ENCODE data around the gene LHFPL2.
"Not testable (repeated sequence)": the region's sequence is repeated elsewhere in the genome, so short reads cannot be mapped to it uniquely, and the experiment has no call there.

LHFPL2 gene

GRCh38 chr5:78467752-78468357 is 180.7 kb downstream of the LHFPL2 start:
- peak; percentile 43 for TF ChIP-seq CTCF (IDR thresholded peaks at IDR 0.05; ENCODE audit: insufficient read depth, low read length, missing control alignments)
- no peak overlapping the region for H3K4me3 ChIP-seq (ENCODE audit: low read depth, low read length)
- POLR2A ChIA-PET: no interaction called here
- DNase-seq (ENCODE audit: low read depth, low spot score): no peak
- CTCF ChIA-PET: interaction anchor here (0.6 to 3.0 kb wide), 56 partner anchors 9 to 666 kb away, joined by 3 to 27 read pairs (median 4); no protein-coding TSS in a partner anchor

- no peak for DNase-seq (ENCODE audit: low read depth, low spot score)
- ChIA-PET CTCF (interaction anchor here (0.7 to 3.0 kb wide), 49 partner anchors 8 to 667 kb away, joined by 3 to 27 read pairs (median 4); no protein-coding TSS in a partner anchor), POLR2A (no interaction called here)
- H3K4me3 ChIP-seq (ENCODE audit: low read depth, low read length): no peak overlapping the region
- no peak for TF ChIP-seq CTCF (IDR thresholded peaks at IDR 0.05; ENCODE audit: insufficient read depth, low read length, missing control alignments)
Observed at GRCh38 chr5:78467140-78467539, 181.4 kb downstream of the LHFPL2 start.

GRCh38 chr5:78458843-78459242 is 189.7 kb downstream of the LHFPL2 start:
- H3K4me3 ChIP-seq (ENCODE audit: low read depth, low read length): no peak overlapping the region
- DNase-seq (ENCODE audit: low read depth, low spot score): no peak
- TF ChIP-seq CTCF (IDR thresholded peaks at IDR 0.05; ENCODE audit: insufficient read depth, low read length, missing control alignments): no peak
- CTCF ChIA-PET: interaction anchor here (2.8 kb wide), 1 partner anchor 9 kb away, joined by 20 read pairs; no protein-coding TSS in a partner anchor
- POLR2A ChIA-PET: no interaction called here

GRCh38 chr5:78457507-78457906 is 191.1 kb downstream of the LHFPL2 start:
- DNase-seq (ENCODE audit: low read depth, low spot score); H3K4me3 ChIP-seq (ENCODE audit: low read depth, low read length); POLR2A ChIA-PET: not testable (repeated sequence)
- CTCF ChIA-PET: interaction anchor here (2.8 kb wide), 1 partner anchor 11 kb away, joined by 20 read pairs; no protein-coding TSS in a partner anchor

GRCh38 chr5:78449103-78449502 is 199.5 kb downstream of the LHFPL2 start:
- TF ChIP-seq CTCF (IDR thresholded peaks at IDR 0.05; ENCODE audit: insufficient read depth, low read length, missing control alignments): no peak
- POLR2A ChIA-PET: no interaction called here
- CTCF ChIA-PET: interaction anchor here (0.9 kb wide), 1 partner anchor 23 kb away, joined by 3 read pairs; no protein-coding TSS in a partner anchor
- DNase-seq (ENCODE audit: low read depth, low spot score): no peak
- no peak overlapping the region for H3K4me3 ChIP-seq (ENCODE audit: low read depth, low read length)

GRCh38 chr5:78447775-78448424 is 200.7 kb downstream of the LHFPL2 start:
- CTCF ChIA-PET: no interaction called here
- POLR2A ChIA-PET: no interaction called here
- no peak overlapping the region for H3K4me3 ChIP-seq (ENCODE audit: low read depth, low read length)
- no peak for DNase-seq (ENCODE audit: low read depth, low spot score)
- no peak for TF ChIP-seq CTCF (IDR thresholded peaks at IDR 0.05; ENCODE audit: insufficient read depth, low read length, missing control alignments)

Measured in AG04449 (cell line).